ELF-1 (cell line): ENCODE data around the gene DCDC2C.
"Not testable (repeated sequence)": the region's sequence is repeated elsewhere in the genome, so short reads cannot be mapped to it uniquely, and the experiment has no call there.

Source experiments
- DNase-seq: peaks from one replicate; pipeline ENCODE4 v3.0.0-alpha.2; 2016; ENCODE audit warnings: low read depth, low spot score

DCDC2C gene, protein sequence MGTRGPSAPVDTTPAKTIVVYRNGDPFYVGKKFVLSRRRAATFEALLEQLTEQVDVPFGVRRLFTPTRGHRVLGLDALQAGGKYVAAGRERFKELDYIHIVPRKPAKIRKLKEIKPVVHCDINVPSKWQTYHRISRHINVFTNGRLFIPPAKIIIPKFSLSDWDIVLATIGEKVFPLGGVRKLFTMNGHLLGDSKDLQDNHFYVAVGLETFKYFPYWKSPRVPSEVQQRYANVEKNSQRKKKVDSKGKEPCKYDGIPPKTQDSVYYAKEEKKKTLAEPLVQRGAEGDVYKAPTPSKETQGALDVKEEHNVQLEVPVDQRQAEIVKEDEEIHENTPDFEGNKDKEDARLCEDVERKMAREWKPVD

GRCh38 chr2:3703236-3703756 lies at the start of gene DCDC2C:
Gene DCDC2C, plus strand, starts transcription at chr2:3703575. Its CDS starts 177 bp downstream, at chr2:3703752.
- DNase-seq = peak; percentile 34

DNA sequence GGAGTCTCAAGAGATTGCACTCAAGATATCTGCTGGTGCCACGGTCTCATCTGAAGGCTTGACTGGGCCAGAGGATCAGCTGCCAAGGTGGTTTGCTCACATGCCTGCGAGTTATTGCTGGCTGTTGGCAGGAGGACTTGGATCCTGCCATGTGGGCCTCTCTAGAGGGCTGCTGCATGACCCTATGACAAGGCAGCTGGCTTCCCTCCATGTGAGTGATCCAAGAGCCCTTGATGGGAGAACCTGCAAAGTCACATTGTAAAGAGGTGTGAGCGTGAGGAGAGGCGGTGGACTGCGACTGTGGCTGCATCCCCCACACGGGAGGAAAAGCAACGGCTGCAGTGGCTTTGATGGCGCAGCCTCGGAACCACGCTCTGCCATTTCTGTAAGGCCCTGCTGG lies 49.4 kb upstream of the DCDC2C start:
- no peak for DNase-seq

DNA sequence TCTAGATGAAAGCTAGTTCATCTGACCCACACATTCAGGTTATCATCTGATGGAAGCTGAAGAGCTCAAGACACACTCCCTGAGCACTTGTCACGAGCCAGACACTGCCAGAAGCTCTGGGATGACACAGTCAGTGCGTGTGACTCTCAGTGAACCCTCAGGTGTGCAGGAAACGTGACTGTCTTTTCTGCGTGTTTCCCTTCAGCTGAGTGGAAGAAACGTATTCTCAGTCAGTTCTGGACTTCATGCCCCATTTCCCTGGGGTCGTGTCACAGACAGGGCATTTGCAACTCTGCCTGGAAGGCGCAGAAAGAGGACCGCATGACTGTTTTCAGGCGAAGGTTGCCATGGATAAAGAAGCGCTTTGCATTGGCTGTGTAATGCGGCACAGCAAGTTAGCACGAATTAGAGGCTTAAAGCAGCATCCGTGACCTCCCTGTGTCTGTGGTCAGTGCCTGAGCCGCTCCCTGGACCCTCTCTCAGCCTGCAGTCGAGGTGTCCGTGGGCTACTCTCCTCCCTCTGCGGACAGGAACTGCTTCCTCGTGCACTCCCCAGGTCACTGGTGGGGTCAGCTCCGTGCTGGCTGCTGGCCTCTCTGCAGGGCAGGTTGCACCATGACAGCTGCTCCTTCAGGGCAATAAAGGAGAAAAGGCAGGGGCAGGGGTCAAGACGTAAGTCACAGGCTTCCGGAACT lies 48.7 kb upstream of the DCDC2C start:
- no peak for DNase-seq

DNA sequence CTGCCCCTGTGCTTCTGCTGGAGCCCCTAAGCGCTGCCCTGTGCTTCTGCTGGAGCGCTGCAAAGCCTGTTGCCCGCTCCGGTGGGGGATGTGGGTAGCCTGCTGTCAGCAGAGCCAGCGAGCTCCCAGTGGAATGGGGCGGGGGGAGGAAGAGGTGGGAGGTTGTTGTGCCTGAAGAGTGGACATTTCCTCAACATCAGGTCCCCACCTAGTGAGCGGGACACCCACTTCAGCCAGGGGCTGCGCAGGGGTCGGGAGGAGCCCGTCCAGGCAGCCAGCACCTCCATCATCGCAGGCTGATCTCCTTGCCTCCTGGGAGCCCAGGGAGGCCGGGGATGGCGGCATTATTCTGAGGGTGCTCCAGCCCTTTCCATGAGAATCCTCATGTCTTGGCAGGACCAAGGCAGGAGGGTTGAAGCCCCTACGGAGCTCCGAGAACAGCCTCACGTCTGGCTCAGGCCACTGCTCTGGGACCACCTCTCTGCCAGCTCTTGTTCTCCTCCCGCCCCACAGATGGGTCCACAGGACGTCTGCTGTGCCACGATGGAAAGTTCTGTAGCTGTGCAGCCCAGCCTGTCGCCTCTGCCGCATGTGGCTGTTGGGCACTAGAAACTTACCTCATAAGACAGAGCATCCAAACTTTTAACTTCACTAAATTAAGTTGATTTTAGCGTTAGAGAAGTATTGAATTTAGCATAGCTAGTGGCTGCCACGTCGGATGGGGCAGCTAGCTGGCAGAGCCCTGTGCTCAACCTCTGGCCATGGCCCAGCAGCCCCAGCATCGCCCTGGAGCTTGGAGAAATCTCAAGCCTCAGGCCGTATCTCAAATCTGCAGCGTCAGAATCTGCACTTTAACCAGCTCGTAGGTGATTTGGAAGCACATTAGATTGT lies 47.3 kb upstream of the DCDC2C start:
- DNase-seq = no peak

- peak; percentile 74 for DNase-seq
These were observed 46.3 kb upstream of the DCDC2C start for GRCh38 chr2:3656762-3657721.

GRCh38 chr2:3657881-3658280 lies 45.5 kb upstream of the DCDC2C start, which contains the start of gene ALLC:
Gene ALLC, plus strand, starts transcription at chr2:3658200. Its CDS starts 12,958 bp downstream, at chr2:3671158.
- DNase-seq = no peak

DNA sequence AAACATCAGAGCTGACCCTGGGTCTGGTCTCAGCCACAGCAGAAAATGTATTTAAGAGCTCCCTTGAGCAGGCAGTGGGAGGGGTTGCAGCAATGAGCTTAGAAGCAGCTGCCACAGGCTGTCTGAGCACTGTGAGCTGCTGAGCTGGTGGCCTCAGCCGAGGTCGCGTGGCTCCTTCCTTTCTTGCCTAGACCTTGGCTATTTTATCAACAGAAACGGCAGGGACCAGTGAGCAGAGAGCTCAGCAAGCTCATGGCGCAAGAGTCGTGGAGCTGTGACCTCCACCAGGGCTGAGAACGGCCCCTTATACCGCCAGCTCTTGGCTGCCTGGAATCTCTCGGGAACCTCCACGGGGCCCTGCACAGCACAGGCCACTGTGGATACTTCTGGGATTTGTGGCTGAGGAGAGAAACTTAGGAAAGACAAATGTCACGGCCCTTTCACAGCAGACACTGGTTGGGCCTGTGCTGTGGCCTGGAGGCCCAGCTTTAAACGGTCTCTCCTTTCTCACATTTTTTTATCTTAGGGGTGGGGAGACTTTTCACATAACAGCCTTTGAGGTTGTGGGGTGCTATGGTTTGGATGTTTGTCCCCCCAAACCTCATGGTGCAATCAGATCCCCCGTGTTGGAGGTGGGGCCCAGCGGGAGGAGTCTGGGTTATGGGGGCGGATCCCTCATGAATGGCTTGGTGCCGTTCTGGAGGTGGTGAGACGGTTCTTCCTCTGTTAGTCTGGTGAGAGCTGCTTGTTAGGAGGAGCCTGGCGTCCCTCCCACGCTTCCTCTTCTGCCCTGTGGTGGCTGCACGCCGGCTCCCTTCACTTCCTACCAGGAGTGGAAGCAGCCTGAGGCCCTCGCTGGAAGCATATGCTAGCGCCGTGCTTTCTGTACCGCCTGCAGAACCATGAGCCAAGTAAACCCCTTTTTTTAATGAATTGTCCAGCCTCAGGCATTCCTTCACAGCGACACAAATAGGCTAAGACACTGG lies 43.6 kb upstream of the DCDC2C start:
- peak; percentile 56 for DNase-seq

DNA sequence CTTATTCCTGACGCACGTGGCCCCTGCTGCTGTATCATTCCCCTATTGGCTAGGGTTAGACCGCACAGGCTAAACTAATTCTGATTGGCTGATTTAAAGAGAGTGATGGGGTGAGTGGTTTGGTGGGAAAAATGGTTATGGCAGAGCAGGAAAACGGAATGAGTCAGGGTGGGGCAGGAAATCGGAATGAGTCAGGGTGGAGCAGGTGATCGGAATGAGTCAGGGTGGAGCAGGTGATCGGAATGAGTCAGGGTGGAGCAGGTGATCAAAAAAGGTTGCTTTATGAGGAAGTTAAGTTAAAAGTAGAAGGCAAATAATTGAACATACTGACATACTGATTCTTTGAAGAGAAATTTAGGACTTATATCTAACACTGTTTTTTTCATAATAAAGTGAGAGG lies 42.7 kb upstream of the DCDC2C start:
- DNase-seq = not testable (repeated sequence)

DNA sequence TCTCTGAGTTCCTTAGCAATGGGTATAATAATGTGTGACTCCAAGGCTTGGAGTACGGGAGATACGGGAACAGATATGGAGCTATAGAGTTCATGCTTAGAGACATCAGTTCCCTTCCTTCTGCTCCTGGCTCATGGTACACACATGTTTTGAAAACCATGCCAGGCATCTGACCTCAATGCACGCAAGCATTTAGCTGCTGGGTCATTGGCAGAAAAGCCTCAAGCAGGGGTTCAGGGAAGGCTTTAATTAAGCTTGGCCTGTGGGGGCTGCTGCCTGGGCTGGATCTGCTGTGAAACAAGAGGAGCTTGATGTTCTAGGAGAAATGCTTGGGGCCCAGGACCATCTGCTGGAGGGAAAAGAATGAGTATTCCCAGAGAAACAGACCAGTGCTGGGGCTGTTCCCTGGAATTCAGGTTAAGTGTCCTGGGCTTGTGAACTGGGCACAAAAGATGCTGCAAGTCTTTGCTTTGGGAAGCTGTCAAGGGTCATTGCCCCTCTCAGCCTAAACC lies 42.2 kb upstream of the DCDC2C start:
- peak; percentile 23 for DNase-seq

DNA sequence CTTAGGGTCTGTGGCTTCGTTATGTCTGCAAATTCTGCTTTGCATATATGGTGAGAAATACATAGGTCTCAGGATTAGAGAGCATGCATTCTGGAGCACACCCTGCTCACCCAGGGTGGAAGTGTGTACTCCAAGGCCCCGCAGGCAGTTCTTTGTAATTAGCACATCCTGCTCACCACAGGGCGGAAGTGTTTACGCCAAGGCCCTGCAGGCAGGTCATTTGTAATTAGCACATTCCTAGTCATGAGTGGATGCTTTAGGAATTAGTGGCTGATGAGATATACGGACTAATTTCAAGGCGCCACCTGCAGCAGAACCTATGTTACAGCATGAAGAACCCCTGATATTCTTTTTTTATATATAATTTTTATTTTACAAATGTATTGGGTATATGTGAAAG lies 41.1 kb upstream of the DCDC2C start:
- DNase-seq = peak; percentile 83

DNA sequence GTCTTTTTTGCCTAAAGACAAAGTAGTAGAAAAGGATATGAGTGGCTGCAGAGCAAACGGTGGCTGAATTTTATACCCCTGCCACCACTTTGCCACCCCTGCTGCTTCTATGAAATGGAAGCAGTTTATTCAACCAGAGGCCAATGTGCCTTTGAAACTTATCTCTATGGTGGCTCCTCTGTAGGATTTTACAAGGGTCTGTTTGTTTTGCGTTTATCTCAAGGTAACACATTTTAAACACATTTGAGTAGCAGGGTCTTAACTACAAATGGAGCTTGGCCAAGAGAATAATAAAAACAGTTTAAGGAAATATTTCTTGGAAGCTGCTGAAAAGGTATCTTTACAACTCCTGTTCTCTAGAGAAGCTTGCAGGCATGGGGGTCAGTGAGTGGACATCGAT lies 39.3 kb upstream of the DCDC2C start:
- DNase-seq = no peak

DNA sequence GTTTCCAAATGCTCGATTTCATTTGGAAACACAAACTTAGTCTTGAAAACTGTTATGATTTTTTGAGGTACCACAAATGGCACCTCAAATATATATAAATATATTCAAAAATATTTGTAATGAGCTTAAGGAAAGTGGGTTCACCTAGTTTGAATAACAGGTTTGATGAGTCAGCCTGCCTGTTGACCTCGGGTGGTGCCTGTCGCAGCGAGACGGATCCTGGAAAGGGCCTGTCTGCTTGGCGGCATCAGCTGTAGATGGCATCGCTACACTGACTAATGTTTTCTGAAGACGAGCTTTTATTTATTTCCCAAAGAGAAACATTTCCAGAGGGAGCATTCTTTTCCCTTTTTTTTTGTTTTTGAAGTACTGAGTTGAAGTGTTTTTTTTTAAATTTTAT lies 38.5 kb upstream of the DCDC2C start:
- no peak for DNase-seq

DNA sequence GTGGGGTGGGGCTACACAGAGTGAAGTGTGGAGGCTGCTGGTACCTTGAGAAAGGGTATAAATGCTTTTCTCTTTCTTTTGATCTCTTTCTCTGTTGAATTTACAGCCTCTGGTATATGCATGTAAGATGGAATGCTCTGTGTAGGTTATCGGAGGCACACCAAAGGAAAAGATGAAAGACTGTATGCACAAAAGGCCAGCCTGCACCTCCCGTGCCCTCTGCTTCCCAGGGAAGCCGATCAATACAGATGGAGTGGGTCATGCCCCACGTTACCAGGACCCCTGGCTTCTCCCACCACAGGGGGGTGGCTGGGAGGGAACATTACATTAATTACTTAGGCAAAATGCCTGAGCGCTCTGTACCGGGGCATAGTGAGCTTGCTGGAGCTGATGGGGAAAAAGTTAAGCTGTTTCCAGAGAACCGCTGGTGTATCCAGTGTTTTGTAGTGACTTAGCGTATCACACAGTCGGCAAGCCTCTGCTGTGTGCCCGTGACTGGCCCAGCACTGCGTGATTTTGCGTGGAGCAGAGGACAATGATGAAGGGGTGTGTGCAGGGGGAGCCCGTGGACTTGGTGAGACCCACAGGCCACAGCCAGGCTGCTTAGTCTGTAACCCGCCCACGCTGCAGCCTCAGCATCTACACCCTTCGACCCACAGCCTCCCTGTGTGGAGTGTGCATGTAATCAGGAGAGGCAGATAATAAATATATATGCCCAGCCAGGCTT lies 37.3 kb upstream of the DCDC2C start:
- DNase-seq = no peak

GRCh38 chr2:3666613-3666975 lies 36.8 kb upstream of the DCDC2C start:
- no peak for DNase-seq

- DNase-seq = no peak
These were observed 36.2 kb upstream of the DCDC2C start for GRCh38 chr2:3667151-3667631.

DNA sequence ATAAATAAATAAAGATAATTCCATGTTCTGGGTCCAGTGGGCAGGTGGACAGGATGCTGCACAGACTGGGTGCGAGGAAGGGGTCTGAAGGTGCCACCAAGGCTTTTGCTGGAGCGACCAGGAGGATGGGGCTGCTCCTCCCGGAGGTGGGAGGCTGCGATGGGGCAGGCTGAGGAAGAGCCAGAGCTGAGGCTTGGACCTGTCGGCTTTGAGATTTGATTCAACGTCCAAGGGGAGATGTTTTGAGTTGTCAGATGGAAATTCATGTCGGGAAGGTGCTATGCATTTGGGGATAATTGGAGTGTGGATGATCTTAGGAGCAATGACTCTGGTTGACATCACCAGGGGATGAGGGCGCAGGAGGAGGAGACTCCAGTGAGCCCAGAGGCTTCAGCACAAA lies 33.7 kb upstream of the DCDC2C start:
- DNase-seq = no peak

DNA sequence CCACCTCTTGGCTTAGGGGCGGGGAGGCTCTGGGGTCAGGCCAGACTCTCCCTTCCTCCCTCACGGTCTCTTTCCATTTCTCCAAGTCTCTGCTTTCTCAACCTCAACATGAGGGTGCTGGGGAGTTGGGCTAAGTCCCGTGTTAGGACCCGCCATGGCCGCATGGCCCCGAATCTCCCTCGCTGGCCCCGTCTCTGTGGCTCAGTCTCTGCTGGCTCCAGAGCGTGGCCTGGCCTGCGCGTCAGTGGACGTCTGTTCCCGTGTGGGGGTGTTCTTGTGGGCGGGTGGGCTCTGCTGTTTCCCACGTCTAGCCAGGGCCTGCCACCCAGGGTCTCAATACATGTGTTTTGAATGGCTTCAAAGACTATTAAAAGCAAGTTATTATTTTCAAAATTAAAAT lies 33.0 kb upstream of the DCDC2C start:
- no peak for DNase-seq

GRCh38 chr2:3670941-3671340 lies 32.4 kb upstream of the DCDC2C start:
- no peak for DNase-seq
